IMR-90 (cell line): ENCODE measurements around the gene TSG101. TPM values are rescaled to one million over a fixed set of nuclear protein-coding genes. Genes with fewer than 3 reads are reported as not detected.

Source experiments
- ATAC-seq: fragments of 200-7000 bp; cut with Tn5 transposase; 2 replicates; pipeline ENCODE4 v1.9.1; 2020; ENCODE audit warnings: low read depth, mild to moderate bottlenecking, moderate library complexity
- BruUV-seq: library from RNA; stranded (reverse); fragments of 400-500 nt; replicated peaks from 2 replicates; lab custom pipeline; 2021; lab: Mats Ljungman, UMichigan
- CTCF ChIA-PET: fragments of 300-600 bp; formaldehyde crosslinking; extraction: SDS; loops from one replicate; lab custom pipeline; 2021; ENCODE audit warnings: antibody characterized with exemption; lab: Yijun Ruan, JAX
- POLR2A ChIA-PET: fragments of 300-600 bp; sonication (Branson Sonifier 250); formaldehyde crosslinking; loops from one replicate; lab custom pipeline; 2022; ENCODE audit warnings: antibody characterized with exemption; ENCODE audit not compliant: unreplicated experiment; lab: Charles Lee
- DNase-seq: peaks from one replicate; pipeline ENCODE4 v3.0.0; 2013
- H2AFZ ChIP-seq: replicated peaks from 2 replicates; pipeline ENCODE3; 2013; ENCODE audit warnings: low read length, mild to moderate bottlenecking; ENCODE audit not compliant: poor library complexity
- H2AK5ac ChIP-seq: 2 replicates; pipeline ENCODE4 v1.6.1; 2013; ENCODE audit warnings: low read depth, low read length, inconsistent platforms
- H2AK9ac ChIP-seq: replicated peaks from 2 replicates; pipeline ENCODE3; 2013; ENCODE audit warnings: mild to moderate bottlenecking, low read depth, low read length, moderate library complexity; ENCODE audit not compliant: poor library complexity
- H2BK120ac ChIP-seq: 2 replicates; pipeline ENCODE4 v1.6.1; 2013; ENCODE audit warnings: low read depth, low read length, inconsistent platforms
- H2BK15ac ChIP-seq: 3 replicates; pipeline ENCODE4 v1.6.1; 2013; ENCODE audit warnings: low read depth, low read length, inconsistent platforms
- H2BK20ac ChIP-seq: 2 replicates; pipeline ENCODE4 v1.6.1; 2013; ENCODE audit warnings: low read depth, mild to moderate bottlenecking, inconsistent platforms, low read length, moderate library complexity
- H2BK5ac ChIP-seq: 2 replicates; pipeline ENCODE4 v1.6.1; 2013; ENCODE audit warnings: mild to moderate bottlenecking, low read depth, low read length, inconsistent platforms; ENCODE audit not compliant: poor library complexity, severe bottlenecking
- H3K14ac ChIP-seq: replicated peaks from 2 replicates; pipeline ENCODE4 v1.6.1; 2013; ENCODE audit warnings: low read depth, low read length, inconsistent platforms
- H3K18ac ChIP-seq: 2 replicates; pipeline ENCODE4 v1.6.1; 2013; ENCODE audit warnings: low read depth, low read length, control low read depth
- H3K23ac ChIP-seq: 2 replicates; pipeline ENCODE4 v1.6.1; 2013; ENCODE audit warnings: low read depth, low read length, inconsistent platforms
- H3K27ac ChIP-seq: 2 replicates; pipeline ENCODE4 v1.5.1; 2013; ENCODE audit warnings: mild to moderate bottlenecking, control low read depth, low read length; ENCODE audit not compliant: insufficient read depth
- H3K27me3 ChIP-seq: 2 replicates; pipeline ENCODE4 v1.6.1; 2013; ENCODE audit warnings: low read length; ENCODE audit not compliant: control insufficient read depth, insufficient read depth
- H3K36me3 ChIP-seq: 2 replicates; pipeline ENCODE4 v1.6.1; 2013; ENCODE audit warnings: low read length, mixed read lengths; ENCODE audit not compliant: control insufficient read depth, insufficient read depth
- H3K4ac ChIP-seq: 2 replicates; pipeline ENCODE4 v1.6.1; 2013; ENCODE audit warnings: low read depth, low read length, inconsistent platforms
- H3K4me1 ChIP-seq: 2 replicates; pipeline ENCODE4 v1.6.1; 2013; ENCODE audit warnings: low read length, mixed read lengths; ENCODE audit not compliant: control insufficient read depth, insufficient read depth
- H3K4me2 ChIP-seq: 2 replicates; pipeline ENCODE4 v1.6.1; 2013; ENCODE audit warnings: low read depth, mild to moderate bottlenecking, control low read depth, low read length, moderate library complexity
- H3K4me3 ChIP-seq: 2 replicates; pipeline ENCODE4 v1.5.1; 2013; ENCODE audit warnings: low read depth, mild to moderate bottlenecking, control low read depth, low read length, moderate library complexity; ENCODE audit not compliant: insufficient read depth
- H3K56ac ChIP-seq: 2 replicates; pipeline ENCODE4 v1.6.1; 2013; ENCODE audit warnings: low read length, inconsistent platforms; ENCODE audit not compliant: insufficient read depth; ENCODE audit errors: extremely low read depth
- H3K79me1 ChIP-seq, 2 experiments: 2 replicates each; pipeline ENCODE4 v1.6.1; 2013; ENCODE audit warnings: low read length in 2 of 2, inconsistent platforms in 1 of 2, low read depth in 1 of 2
- H3K9ac ChIP-seq: 2 replicates; pipeline ENCODE4 v1.6.1; 2013; ENCODE audit warnings: low read depth, low read length, control low read depth
- H3K9me1 ChIP-seq: 2 replicates; pipeline ENCODE4 v1.6.1; 2013; ENCODE audit warnings: low read length, inconsistent platforms; ENCODE audit not compliant: insufficient read depth
- H3K9me3 ChIP-seq: 2 replicates; pipeline ENCODE4 v1.6.1; 2013; ENCODE audit warnings: low read length; ENCODE audit not compliant: control insufficient read depth, insufficient read depth
- H4K20me1 ChIP-seq: 2 replicates; pipeline ENCODE4 v1.6.1; 2013; ENCODE audit warnings: low read length, inconsistent platforms; ENCODE audit not compliant: insufficient read depth
- H4K5ac ChIP-seq: 2 replicates; pipeline ENCODE4 v1.6.1; 2013; ENCODE audit warnings: mild to moderate bottlenecking, low read depth, low read length, control low read depth
- H4K8ac ChIP-seq, 2 experiments: 2 replicates each; pipeline ENCODE4 v1.6.1; 2013; ENCODE audit warnings: low read depth in 2 of 2, low read length in 2 of 2, control low read depth in 1 of 2, inconsistent platforms in 1 of 2
- H4K91ac ChIP-seq: 2 replicates; pipeline ENCODE4 v1.6.1; 2013; ENCODE audit warnings: low read depth, low read length, inconsistent platforms; ENCODE audit not compliant: insufficient read depth
- FOS ChIP-seq: fragments of 150-350 bp; IDR thresholded peaks from 2 replicates; pipeline ENCODE4 v1.6.1; 2016; ENCODE audit warnings: low read depth, low read length
- RAD21 ChIP-seq: IDR thresholded peaks from 2 replicates; pipeline ENCODE4 v1.6.1; 2012; ENCODE audit warnings: low read length, improper control_type of control experiment
- SMC3 ChIP-seq: fragments of 150-350 bp; IDR thresholded peaks from 2 replicates; pipeline ENCODE4 v1.6.1; 2016; ENCODE audit warnings: low read depth, mild to moderate bottlenecking, antibody characterized with exemption, low read length, moderate library complexity
- WGBS, 2 experiments: methylation state at CpG; one replicate each; pipeline versions ENCODE4 v1.1.5 to v1.1.7; 2013; ENCODE audit warnings: missing lambda C conversion rate in 2 of 2; ENCODE audit not compliant: insufficient read length in 1 of 2; ENCODE audit errors: extremely low coverage in 2 of 2; 5-methylcytosine and 5-hydroxymethylcytosine counted together
- dilution Hi-C: fragments of 300-500 bp; cut with HindIII; formaldehyde crosslinking; loops from one replicate; pipeline ENCODE4 v1.14.3; 2018; ENCODE audit warnings: low sequenced_read_pairs; ENCODE audit not compliant: unreplicated experiment
- in situ Hi-C: fragments of 300-500 bp; cut with MboI; formaldehyde crosslinking; loops from 3 replicates; pipeline ENCODE4 v1.14.3; 2019; ENCODE audit warnings: low sequenced_read_pairs, inconsistent platforms, mixed read lengths
- intact Hi-C: fragments of 100-400 bp; cut with micrococcal nuclease; formaldehyde crosslinking; loops from 2 replicates; pipeline ENCODE4 v1.10.0; 2022
- polyA plus RNA-seq, 3 experiments: library from polyadenylated mRNA; depleted of rRNA; stranded (reverse); fragments of >200 nt; gene quantifications; 2 replicates each; pipeline ENCODE4 v1.2.3, GENCODE V29; 2012; ENCODE audit warnings: low replicate concordance in 1 of 3
- total RNA-seq: library from RNA; depleted of rRNA; stranded (reverse); fragments of >200 nt; gene quantifications from 2 replicates; pipeline ENCODE4 v1.2.3, GENCODE V29; 2012
- TF ChIP-seq, protein P1 (sequence below): conservative IDR thresholded peaks from 2 replicates; pipeline ENCODE4 v1.5.1; 2012; ENCODE audit warnings: mild to moderate bottlenecking, low read depth, low read length, improper control_type of control experiment
- TF ChIP-seq, protein P2 (sequence below): fragments of 150-350 bp; IDR thresholded peaks from 2 replicates; pipeline ENCODE4 v1.6.1; 2017; ENCODE audit warnings: mild to moderate bottlenecking, antibody characterized with exemption, low read length, low read depth

TSG101 gene
- total and polyA plus RNA-seq, 2 of the 4 experiments (the other 2 are of a cell fraction), result 67.4 to 113 TPM

DNA sequence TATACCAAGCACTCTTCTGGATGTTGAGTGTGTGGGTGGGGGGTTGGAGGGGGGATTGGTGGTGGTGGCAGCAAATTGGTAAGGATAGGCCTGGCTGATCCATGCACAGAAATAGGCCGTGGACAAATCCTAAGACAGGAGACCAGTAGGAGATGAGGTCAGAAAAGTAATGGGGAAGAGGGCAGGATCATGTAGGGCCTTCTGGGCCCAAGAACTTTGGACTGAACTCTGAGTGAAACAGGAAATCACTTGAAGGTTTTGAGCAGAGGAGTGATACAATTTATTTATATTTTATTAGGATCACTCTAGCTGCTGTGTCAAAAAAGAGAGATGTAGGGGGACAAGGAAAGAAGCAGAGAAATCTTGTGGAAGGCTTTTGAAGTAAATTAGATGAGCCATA lies 28.7 kb downstream of the TSG101 start:
- no peak overlapping the region for H4K5ac ChIP-seq
- no peaks in the 10 kb centered on the region for H4K20me1 ChIP-seq
- no peak for DNase-seq
- H3K79me1 ChIP-seq, result peaks cover 3 to 6% of the 10 kb centered on the region in 2 experiments; a peak in 2 of 4 replicates
- in situ Hi-C loops (no loop called here), intact Hi-C loops (no loop called here), dilution Hi-C loops (no loop called here)
- no peak for TF ChIP-seq RAD21
- no peak for TF ChIP-seq FOS
- TF ChIP-seq SMC3, result no peak
- TF ChIP-seq, protein P1, sequence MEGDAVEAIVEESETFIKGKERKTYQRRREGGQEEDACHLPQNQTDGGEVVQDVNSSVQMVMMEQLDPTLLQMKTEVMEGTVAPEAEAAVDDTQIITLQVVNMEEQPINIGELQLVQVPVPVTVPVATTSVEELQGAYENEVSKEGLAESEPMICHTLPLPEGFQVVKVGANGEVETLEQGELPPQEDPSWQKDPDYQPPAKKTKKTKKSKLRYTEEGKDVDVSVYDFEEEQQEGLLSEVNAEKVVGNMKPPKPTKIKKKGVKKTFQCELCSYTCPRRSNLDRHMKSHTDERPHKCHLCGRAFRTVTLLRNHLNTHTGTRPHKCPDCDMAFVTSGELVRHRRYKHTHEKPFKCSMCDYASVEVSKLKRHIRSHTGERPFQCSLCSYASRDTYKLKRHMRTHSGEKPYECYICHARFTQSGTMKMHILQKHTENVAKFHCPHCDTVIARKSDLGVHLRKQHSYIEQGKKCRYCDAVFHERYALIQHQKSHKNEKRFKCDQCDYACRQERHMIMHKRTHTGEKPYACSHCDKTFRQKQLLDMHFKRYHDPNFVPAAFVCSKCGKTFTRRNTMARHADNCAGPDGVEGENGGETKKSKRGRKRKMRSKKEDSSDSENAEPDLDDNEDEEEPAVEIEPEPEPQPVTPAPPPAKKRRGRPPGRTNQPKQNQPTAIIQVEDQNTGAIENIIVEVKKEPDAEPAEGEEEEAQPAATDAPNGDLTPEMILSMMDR, result no peak
- TF ChIP-seq, protein P2, sequence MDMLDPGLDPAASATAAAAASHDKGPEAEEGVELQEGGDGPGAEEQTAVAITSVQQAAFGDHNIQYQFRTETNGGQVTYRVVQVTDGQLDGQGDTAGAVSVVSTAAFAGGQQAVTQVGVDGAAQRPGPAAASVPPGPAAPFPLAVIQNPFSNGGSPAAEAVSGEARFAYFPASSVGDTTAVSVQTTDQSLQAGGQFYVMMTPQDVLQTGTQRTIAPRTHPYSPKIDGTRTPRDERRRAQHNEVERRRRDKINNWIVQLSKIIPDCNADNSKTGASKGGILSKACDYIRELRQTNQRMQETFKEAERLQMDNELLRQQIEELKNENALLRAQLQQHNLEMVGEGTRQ, result no peak
- H2AK9ac ChIP-seq, result no peak overlapping the region
- no peak overlapping the region for H2BK15ac ChIP-seq
- no peak overlapping the region for H4K8ac ChIP-seq
- no peak for ATAC-seq
- no peak overlapping the region for H3K9ac ChIP-seq
- H2BK120ac ChIP-seq, result no peak overlapping the region
- H4K91ac ChIP-seq, result no peak overlapping the region
- no peak overlapping the region for H3K4me2 ChIP-seq
- no TSS peak for BruUV-seq
- H2AFZ ChIP-seq, result no peak overlapping the region
- no peak overlapping the region for H3K23ac ChIP-seq
- no peak overlapping the region for H3K56ac ChIP-seq
- no peak overlapping the region for H2BK20ac ChIP-seq
- peaks cover 2% of the 10 kb centered on the region; the same call in 1 of the 2 replicates for H3K4me1 ChIP-seq
- no peak overlapping the region for H3K18ac ChIP-seq
- H3K9me1 ChIP-seq, result no peaks in the 10 kb centered on the region
- WGBS, 2 experiments, result 83% methylated on average over 1 of the region's 1 CpG; no CpG with 5 or more reads in 1 of the 2 experiments
- no peaks in the 10 kb centered on the region for H3K27me3 ChIP-seq
- no peak overlapping the region for H2BK5ac ChIP-seq
- ChIA-PET POLR2A (no interaction called here), CTCF (no interaction called here)
- peaks cover 23% of the 10 kb centered on the region for H3K36me3 ChIP-seq
- H3K27ac ChIP-seq, result no peak overlapping the region
- no peak overlapping the region for H3K4ac ChIP-seq
- no peak overlapping the region for H3K4me3 ChIP-seq
- H3K9me3 ChIP-seq, result no peaks in the 10 kb centered on the region
- H2AK5ac ChIP-seq, result no peak overlapping the region
- no peak overlapping the region for H3K14ac ChIP-seq
